GM21717 (cell line): Measurements from ENCODE around the gene KRT4.
"Not testable (repeated sequence)": the region's sequence is repeated elsewhere in the genome, so short reads cannot be mapped to it uniquely, and the experiment has no call there.

ENCODE experiments used
- ATAC-seq: cut with Tn5 transposase; IDR thresholded peaks from one replicate; pipeline ENCODE4 v1.9.1; 2021; ENCODE audit warnings: mild to moderate bottlenecking, moderate library complexity; ENCODE audit not compliant: unreplicated experiment

KRT4 gene

DNA sequence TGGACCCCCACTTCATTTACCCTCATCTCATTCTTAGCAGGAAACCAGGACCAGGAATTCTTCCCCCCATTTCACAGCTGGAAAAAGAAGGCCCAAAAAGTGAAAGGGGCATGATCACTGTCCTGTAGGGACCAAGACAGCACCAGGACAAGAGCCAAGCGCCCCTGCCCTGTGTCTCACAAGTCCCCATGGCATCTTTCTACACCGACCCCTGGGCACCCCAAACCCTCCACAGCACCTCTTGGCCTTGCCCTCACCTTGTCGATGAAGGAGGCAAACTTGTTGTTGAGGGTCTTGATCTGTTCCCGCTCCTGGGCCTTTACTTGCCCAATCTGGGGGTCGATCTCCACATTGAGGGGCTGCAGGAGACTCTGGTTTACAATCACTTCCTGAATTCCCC is 37.5 kb downstream of the KRT4 start:
- ATAC-seq, result no peak

GRCh38 chr12:52774629-52775250 is 39.2 kb downstream of the KRT4 start:
- no peak for ATAC-seq

DNA sequence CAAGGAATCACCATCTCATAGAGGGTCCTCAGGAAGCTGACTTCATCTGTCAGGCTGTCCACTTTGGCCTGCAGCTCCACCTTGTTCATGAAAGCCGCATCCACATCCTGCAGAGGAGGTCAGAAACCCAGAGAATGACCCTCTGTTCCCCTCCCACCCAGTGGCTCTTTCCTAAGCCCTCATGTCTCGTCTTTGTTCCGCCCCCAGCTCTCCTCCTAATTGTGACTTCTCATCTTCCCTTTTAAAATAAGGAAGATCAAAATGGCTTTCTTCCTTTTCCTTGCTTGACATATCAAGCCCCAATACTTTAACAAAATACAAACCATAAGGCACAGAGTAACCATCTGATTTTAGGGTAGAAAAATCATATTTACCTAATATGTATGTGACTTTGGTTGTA is 41.1 kb downstream of the KRT4 start:
- ATAC-seq, result no peak

GRCh38 chr12:52772188-52772587 is 41.7 kb downstream of the KRT4 start:
- ATAC-seq, result no peak

DNA sequence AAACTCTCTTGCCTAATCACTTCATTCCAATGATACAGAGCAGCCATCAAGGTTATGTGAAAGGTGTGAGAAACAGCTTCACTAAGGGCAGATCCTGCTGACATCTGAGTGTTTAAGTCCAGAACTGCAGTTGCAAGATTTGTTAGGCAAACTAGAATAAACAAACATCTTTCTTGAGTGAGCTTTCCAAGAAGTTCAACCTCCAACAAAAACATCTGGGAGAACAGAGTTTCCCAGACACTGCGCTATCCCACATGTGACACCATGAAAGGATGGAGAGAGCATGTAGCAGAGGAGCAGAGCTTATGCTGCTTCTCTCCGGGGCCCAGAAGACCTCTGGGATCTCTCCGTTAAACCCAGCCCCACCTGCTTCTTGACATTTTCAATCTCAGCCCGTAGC is 42.4 kb downstream of the KRT4 start:
- ATAC-seq, result no peak

DNA sequence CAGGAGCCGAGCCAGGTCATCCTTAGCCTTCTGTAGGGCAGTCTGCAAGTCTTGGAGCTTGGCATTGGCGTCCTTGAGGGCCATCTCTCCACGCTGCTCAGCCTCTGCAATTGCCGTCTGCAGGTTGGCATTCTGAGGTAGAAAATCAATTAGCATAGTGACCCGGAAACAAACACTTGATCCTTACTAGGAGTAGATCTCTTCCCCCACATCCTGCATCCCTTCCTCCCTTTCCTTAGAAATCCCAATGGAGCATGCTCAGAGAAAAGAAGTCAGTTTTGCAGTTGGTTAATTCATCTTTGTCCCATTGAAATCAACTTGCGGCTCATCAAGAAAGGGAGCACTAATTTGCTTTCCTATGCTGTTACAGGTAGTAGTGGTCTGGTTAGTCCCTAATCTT is 42.8 kb downstream of the KRT4 start:
- no peak for ATAC-seq

GRCh38 chr12:52769946-52770345 is 44.0 kb downstream of the KRT4 start:
- no peak for ATAC-seq

GRCh38 chr12:52769354-52769753 is 44.6 kb downstream of the KRT4 start:
- ATAC-seq, result no peak

DNA sequence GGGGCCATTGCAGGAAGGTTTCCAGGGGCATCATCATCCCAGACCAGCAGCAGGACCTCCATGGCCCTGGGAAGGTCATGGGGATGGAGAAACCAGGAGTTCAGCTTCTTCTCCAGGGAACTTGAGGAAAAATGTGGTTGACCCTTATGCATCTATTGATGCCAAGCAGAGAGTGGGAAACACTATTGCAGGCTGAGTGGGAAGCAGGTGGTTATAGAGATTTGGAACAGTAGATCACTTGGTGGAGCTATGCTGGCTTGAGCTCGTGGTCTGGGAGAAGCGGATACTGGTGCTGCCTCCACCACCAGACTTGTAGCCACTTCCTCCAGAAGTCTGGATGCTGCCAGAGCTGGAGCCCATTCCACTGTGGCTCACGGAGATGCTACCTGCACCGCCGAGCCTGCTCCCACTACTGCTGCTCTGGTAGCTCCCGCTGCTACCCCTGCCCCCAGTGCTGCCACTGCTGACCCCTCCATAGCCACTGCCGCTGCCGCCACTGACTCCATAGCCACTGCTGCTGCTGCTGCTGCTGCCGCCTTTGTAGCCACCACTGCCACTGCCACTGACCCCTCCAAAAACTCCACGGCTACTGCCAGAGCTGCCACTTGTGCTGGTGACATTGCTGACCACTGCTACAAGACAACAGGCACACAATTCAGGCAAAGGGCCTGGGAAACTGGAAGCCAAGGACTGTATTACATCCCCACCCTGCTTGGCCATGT is 45.3 kb downstream of the KRT4 start:
- no peak for ATAC-seq

GRCh38 chr12:52767427-52767826 is 46.5 kb downstream of the KRT4 start:
- ATAC-seq, result no peak

- no peak for ATAC-seq
These were observed 46.9 kb downstream of the KRT4 start for GRCh38 chr12:52767020-52767379.

GRCh38 chr12:52766351-52767019 is 47.4 kb downstream of the KRT4 start:
- no peak for ATAC-seq

- no peak for ATAC-seq
These were observed 48.2 kb downstream of the KRT4 start for GRCh38 chr12:52765702-52766101.

DNA sequence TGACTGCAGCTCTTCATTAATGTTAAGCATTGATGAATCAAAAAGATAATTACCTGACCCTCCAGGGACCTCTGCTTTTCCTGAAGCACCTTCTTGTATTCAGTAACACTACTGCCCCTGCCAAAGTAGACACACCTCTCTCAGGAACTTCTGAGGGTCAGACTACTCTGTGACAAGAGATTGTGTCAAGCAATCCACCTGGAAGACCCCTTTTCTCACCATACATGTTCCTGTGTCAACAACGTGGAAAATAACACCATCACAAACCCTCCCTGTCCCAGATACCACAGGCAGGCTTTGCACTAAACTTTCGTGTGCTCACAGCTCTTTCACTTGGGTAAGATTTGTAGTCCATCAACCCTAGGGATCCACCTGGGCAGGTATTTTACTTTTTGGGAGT is 49.9 kb downstream of the KRT4 start:
- no peak for ATAC-seq

DNA sequence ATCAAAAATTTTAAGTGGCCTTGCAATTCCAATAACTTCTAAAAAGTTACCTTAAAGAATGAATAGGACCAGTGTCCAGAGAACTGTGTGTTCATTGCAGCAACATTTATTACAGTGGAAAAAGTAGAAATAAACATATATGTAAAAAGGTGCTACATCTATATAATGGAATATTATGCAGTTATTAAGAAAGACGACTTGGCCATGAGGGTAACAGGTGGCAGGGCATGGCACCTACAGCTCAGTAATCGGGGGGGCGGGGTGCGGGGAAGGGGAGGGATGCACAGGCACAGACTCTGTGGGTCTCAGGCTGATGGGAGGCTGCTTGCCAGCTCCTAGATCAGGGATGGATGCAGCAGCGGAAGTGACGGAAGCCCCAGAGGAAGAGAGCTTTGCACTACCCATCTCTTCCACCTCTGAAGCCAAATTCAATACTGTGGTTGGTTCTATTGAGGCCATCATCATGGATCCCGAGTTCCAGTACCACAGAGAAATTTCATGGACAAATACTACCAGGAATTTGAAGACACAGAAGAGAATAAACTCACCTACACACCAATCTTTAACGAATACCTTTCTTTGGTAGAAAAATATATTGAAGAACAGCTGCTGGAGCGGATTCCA is 50.8 kb downstream of the KRT4 start:
- ATAC-seq, result no peak

DNA sequence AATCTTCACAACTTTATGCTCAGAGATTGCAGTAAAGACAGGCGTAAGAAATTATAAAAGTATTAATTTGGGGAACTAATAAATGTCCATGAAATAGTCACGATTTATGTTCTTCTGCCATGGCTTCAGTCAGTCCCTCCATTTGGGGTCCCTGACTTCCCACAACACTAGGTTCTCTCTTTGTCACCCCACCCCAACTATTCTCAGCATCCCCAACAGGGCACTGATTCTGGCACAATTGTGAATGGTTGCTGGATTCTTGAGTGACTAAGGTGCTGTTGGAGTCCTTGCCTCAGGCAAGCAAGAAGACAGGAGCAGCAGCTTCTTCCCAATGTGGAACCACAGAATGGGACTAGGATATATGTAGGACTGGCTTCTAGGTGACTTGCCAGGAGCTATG is 52.1 kb downstream of the KRT4 start:
- no peak for ATAC-seq

- not testable (repeated sequence) for ATAC-seq
These were observed 52.7 kb downstream of the KRT4 start for GRCh38 chr12:52761218-52761617.

DNA sequence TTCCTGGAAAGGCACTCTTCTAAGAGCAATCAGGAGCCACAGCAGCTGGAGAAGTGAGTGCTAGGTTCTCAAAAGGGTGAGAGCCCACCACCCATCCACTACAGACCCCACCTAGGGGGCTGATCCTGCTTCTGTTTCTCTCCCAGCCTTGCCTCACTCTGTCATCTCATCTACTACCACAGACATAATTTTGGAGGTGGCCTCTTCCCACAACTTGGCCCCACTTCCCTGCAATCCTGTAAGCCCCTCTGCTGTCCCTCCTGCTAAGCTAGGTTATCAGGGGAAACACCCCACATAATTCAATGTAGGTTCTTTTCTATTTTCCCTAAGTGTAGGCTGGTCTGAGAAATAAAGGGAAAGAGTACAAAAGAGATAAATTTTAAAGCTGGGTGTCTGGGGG is 53.3 kb downstream of the KRT4 start:
- ATAC-seq, result no peak

DNA sequence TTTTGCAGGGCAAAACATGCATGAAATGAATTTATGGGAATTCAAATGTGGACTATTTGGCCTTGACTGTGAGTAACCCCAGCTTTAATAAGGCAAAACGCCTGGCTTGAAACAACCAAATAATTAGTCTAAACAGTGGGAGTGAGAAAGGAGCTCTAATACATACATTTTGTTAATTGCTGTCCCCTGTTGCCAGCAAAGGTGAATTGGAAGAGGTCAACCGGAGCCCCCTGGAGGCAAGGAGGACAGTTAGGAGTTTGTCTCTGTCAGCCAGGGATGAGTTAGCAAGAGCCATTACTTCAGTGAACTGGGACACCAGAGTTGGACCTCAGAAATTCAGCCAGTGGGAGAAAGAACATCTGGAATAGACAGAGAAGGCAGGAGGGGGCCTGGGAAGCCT is 54.2 kb downstream of the KRT4 start:
- ATAC-seq, result no peak

DNA sequence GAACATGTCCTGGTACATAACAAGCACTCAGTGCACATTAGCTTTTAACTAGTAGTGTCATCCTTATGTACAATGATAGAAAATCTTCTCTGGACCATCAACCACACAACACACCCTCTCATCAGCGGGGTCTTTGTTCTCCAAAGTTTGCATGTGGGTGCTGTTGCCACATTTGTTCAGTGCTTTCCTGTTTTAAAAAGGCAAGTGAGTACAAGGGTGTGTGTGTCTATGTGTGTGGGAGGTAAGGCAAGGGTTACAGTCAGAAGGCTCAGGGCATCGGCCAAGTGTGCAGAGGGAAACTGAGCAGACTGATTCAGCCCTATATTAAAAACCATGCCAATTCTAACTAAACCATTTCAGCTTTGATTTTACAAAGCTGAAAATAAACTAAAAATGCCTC is 54.7 kb downstream of the KRT4 start:
- no peak for ATAC-seq

DNA sequence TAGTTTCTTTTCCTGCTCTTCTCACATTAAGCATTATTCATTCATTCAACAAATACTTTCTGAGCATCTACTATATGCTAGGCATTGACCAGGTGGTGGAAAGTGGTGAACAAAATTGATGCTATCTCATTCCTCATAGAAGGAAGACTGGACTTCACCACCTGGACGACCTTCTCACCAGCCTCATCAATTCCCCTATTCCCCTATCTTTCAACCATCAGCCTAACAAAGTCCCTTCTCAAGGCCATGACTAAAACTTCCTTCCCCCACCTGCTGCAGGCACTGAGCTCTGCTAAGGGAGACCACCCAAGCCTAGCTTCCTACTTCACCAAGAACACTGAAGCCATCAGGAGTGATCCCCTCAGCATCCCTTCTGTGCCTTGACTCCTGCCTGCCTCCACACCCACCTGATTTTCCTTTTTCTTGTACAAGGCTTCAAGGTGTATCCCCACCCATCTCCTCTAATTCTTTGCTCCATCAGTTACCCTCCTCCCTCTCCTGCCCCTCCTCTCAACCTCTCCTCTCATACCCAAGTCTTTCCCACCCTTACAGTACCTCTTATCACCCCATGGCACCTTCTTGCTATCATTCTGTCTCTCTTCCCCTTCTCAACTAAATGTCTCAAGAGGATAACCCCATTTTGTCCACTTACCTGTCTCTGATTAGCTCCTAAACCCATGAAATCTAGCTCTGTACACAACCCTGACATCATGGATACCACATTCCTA is 56.3 kb downstream of the KRT4 start:
- ATAC-seq, result no peak
